ENCODE results near the gene SLC34A1.

- TF ChIP-seq POLR2A (IDR thresholded peaks at IDR 0.05) = no peak
- TF ChIP-seq, protein P1, sequence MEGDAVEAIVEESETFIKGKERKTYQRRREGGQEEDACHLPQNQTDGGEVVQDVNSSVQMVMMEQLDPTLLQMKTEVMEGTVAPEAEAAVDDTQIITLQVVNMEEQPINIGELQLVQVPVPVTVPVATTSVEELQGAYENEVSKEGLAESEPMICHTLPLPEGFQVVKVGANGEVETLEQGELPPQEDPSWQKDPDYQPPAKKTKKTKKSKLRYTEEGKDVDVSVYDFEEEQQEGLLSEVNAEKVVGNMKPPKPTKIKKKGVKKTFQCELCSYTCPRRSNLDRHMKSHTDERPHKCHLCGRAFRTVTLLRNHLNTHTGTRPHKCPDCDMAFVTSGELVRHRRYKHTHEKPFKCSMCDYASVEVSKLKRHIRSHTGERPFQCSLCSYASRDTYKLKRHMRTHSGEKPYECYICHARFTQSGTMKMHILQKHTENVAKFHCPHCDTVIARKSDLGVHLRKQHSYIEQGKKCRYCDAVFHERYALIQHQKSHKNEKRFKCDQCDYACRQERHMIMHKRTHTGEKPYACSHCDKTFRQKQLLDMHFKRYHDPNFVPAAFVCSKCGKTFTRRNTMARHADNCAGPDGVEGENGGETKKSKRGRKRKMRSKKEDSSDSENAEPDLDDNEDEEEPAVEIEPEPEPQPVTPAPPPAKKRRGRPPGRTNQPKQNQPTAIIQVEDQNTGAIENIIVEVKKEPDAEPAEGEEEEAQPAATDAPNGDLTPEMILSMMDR (IDR thresholded peaks at IDR 0.05) = no peak
These were observed 20.5 kb downstream of the SLC34A1 start for GRCh38 chr5:177404641-177405179.

Data from uterus (tissue), 2 donors.